Esophagus muscularis mucosa (tissue), 4 donors: ENCODE data around the gene SHPK. TPM values are rescaled to one million over a fixed set of nuclear protein-coding genes. Genes with fewer than 3 reads are reported as not detected.

Experiments
- DNase-seq: peaks from one replicate; pipeline ENCODE4 v3.0.0-alpha.2; 2017; ENCODE audit errors: extremely low spot score
- H3K27ac ChIP-seq, 4 donors: fragments of 200-600 bp; sonication (generic); replicated peaks in 1 of 4; 1 replicate in 3 of 4; 2 replicates in 1 of 4; pipeline ENCODE4 v1.5.1; 2016 to 2019; ENCODE audit warnings: mild to moderate bottlenecking in 1 of 4
- H3K27me3 ChIP-seq, 4 donors: fragments of 200-600 bp; sonication (generic); one replicate each; pipeline versions ENCODE4 v1.5.1 to v1.6.0; 2016 to 2019
- H3K36me3 ChIP-seq, 4 donors: fragments of 200-600 bp; sonication (generic); one replicate each; pipeline ENCODE4 v1.5.1; 2016 to 2019
- H3K4me1 ChIP-seq, 4 donors: fragments of 200-600 bp; sonication (generic); one replicate each; pipeline ENCODE4 v1.5.1; 2016 to 2019
- H3K4me3 ChIP-seq, 4 donors: fragments of 200-600 bp; sonication (generic); 1 replicate in 2 of 4; 2 replicates in 2 of 4; pipeline ENCODE4 v1.5.1; 2016 to 2019; ENCODE audit warnings: mild to moderate bottlenecking in 4 of 4, moderate library complexity in 1 of 4
- H3K9me3 ChIP-seq, 4 donors: fragments of 200-600 bp; sonication (generic); 1 replicate in 3 of 4; 2 replicates in 1 of 4; pipeline ENCODE4 v1.5.1; 2016 to 2019
- CTCF ChIP-seq, 3 experiments: fragments of 200-600 bp in 2 of 3; fragments of 450-650 bp in 1 of 3; sonication (generic) in 2 of 3; IDR thresholded peaks; one replicate each; pipeline ENCODE4 v1.5.1; 2017 to 2019; ENCODE audit warnings: antibody characterized with exemption in 3 of 3, mild to moderate bottlenecking in 2 of 3, moderate library complexity in 1 of 3
- EP300 ChIP-seq: sonication (generic); formaldehyde crosslinking; IDR thresholded peaks from one replicate; pipeline ENCODE4 v1.6.1; 2017; ENCODE audit warnings: antibody characterized with exemption
- POLR2A ChIP-seq: fragments of 450-650 bp; IDR thresholded peaks from one replicate; pipeline ENCODE4 v1.6.1; 2017; ENCODE audit warnings: antibody characterized with exemption, moderate library complexity, mild to moderate bottlenecking, low read depth
- POLR2AphosphoS5 ChIP-seq, 2 donors: sonication (generic); formaldehyde crosslinking; IDR thresholded peaks; one replicate each; pipeline ENCODE4 v1.6.1; 2017; ENCODE audit warnings: antibody characterized with exemption in 2 of 2
- WGBS: methylation state at CpG from one replicate; pipeline ENCODE4 v1.1.5; 2018; 5-methylcytosine and 5-hydroxymethylcytosine counted together
- intact Hi-C: fragments of 100-400 bp; cut with DNase I; formaldehyde crosslinking; loops from one replicate; pipeline ENCODE4 v1.15.1; 2023
- total RNA-seq, 4 donors: library from RNA; depleted of rRNA; stranded (reverse); fragments of >200 nt; gene quantifications; one replicate each; pipeline versions ENCODE4 v1.1.0 to v1.2.1, GENCODE V29; 2016

SHPK gene
- total RNA-seq, 4 donors from 2014 or later: 5.0 to 10.7 (median 5.6) TPM

- peaks cover 22 to 93% (median 83%) of the 10 kb centered on the region in 4 donors for H3K36me3 ChIP-seq
- WGBS: 84% methylated on average over 16 of the region's 16 CpGs
- H3K27ac ChIP-seq: peak overlapping the region in 1 of 4 donors; percentile 1
Measured at GRCh38 chr17:3626831-3627768, 8.9 kb downstream of the SHPK start.

GRCh38 chr17:3622977-3623594, 13.0 kb downstream of the SHPK start:
- intact Hi-C loops: no loop called here
- H3K27me3 ChIP-seq: no peaks in the 10 kb centered on the region
- H3K9me3 ChIP-seq: no peaks in the 10 kb centered on the region
- H3K4me3 ChIP-seq: no peak overlapping the region
- H3K4me1 ChIP-seq: no peaks in the 10 kb centered on the region
- WGBS: 88% methylated on average over 15 of the region's 16 CpGs
- no peak overlapping the region for H3K27ac ChIP-seq
- no peak for TF ChIP-seq POLR2A
- no peak for TF ChIP-seq EP300
- peaks cover 38 to 98% (median 91%) of the 10 kb centered on the region in 4 donors for H3K36me3 ChIP-seq
- DNase-seq: no peak

More at GRCh38 chr17:3626831-3627768, 8.9 kb downstream of the SHPK start:
- Histone ChIP-seq H3K4me3 (no peak overlapping the region), H3K9me3 (no peaks in the 10 kb centered on the region), H3K27me3 (no peaks in the 10 kb centered on the region), H3K4me1 (peaks cover 0 to 4% (median 0%) of the 10 kb centered on the region in 4 donors)
- no peak for TF ChIP-seq EP300
- TF ChIP-seq POLR2A: no peak
- TF ChIP-seq POLR2AphosphoS5 (IDR thresholded peaks at IDR 0.05): no peak
- TF ChIP-seq CTCF (IDR thresholded peaks at IDR 0.05): no peak
- no peak for DNase-seq
- intact Hi-C loops: no loop called here

DNA sequence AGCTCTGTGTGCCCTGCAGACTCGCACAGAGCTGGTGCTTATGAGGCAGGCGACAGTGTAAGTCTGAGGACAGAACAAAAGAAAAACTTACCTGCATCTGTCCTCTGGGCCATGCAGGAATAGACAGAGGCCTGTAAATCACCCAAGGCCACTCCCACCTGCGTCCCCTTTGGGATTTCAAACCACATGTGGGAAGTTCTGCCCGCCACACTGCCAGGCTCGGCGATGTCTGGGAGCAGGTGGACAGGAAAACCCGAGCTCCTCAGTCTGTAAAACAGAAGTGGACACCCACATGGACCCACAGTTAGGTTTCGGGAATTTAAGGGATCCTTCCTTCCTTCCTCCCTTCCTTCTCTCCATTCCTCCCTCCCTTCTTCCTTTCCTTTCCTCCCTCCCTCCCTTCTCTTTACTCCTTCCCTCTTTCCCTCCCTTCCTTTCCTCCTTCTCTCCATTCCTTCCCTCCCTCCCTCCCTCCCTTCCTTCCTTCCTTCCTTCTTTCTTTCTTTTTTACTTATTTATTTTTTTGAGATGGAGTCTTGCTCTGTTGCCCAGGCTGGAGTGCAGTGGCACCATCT, 14.8 kb downstream of the SHPK start:
- 95% methylated on average over 8 of the region's 8 CpGs for WGBS
- no peaks in the 10 kb centered on the region for H3K9me3 ChIP-seq
- no peaks in the 10 kb centered on the region for H3K27me3 ChIP-seq
- H3K4me3 ChIP-seq: no peak overlapping the region
- TF ChIP-seq EP300 (no peak), POLR2AphosphoS5 (IDR thresholded peaks at IDR 0.05) (no peak), CTCF (IDR thresholded peaks at IDR 0.05) (no peak), POLR2A (no peak)
- no peak for DNase-seq
- intact Hi-C loops: no loop called here
- no peak overlapping the region for H3K27ac ChIP-seq
- H3K36me3 ChIP-seq: peaks cover 45 to 98% (median 92%) of the 10 kb centered on the region in 4 donors
- H3K4me1 ChIP-seq: no peaks in the 10 kb centered on the region

- Histone ChIP-seq H3K27me3 (no peaks in the 10 kb centered on the region), H3K4me3 (no peak overlapping the region), H3K4me1 (no peaks in the 10 kb centered on the region), H3K9me3 (no peaks in the 10 kb centered on the region), H3K36me3 (peaks cover 45 to 99% (median 89%) of the 10 kb centered on the region in 4 donors), H3K27ac (no peak overlapping the region)
- WGBS: 97% methylated on average over 18 of the region's 18 CpGs
- intact Hi-C loops: no loop called here
- DNase-seq: no peak
- TF ChIP-seq POLR2AphosphoS5 (IDR thresholded peaks at IDR 0.05) (no peak), POLR2A (no peak), CTCF (IDR thresholded peaks at IDR 0.05) (no peak), EP300 (no peak)
Measured at GRCh38 chr17:3615160-3615870, 20.7 kb downstream of the SHPK start.
